Heart left ventricle (tissue), 13 donors: ENCODE measurements around the gene ARPC1A.

Experiments
- POLR2A ChIP-seq, 2 donors: fragments of 450-650 bp; IDR thresholded peaks; one replicate each; pipeline ENCODE4 v1.6.1; 2017; ENCODE audit warnings: antibody characterized with exemption in 2 of 2, mild to moderate bottlenecking in 2 of 2, moderate library complexity in 2 of 2
- TF ChIP-seq, protein P1 (sequence below), 12 donors: fragments of 200-600 bp; sonication (generic) in 4 of 12; IDR thresholded peaks; one replicate each; pipeline versions ENCODE4 v1.5.0 to v1.8.0; 2018 to 2022; ENCODE audit warnings: antibody characterized with exemption in 12 of 12, mild to moderate bottlenecking in 5 of 12
- donor health status: ischemic (EF 13 %, LVEDD 7.1; RV severe dilation, severe dysfunction).
- donor health status: DM: no; HTN: yes; CAD: no.
- donor health status: DM: no; HTN: no; CAD: no.
- donor health status: ischemic (EF 25% LVEDD 6.9; RV normal size, moderate dysfunction).
- donor health status: ischemic (EF 25% LVEDD 5.7; RV mildly dilated, moderate dysfunction).
- donor health status: ischemic (EF 35%, LVEDD 5.7; RV mildly dilated, moderate dysfunction).
- donor health status: nonischemic (EF 11% LVEDD 7.7; RV severe dilation, severe dysfunction).
- donor health status: DM: yes; HTN: yes; CAD: no.
- donor health status: PGD.
- donor health status: ischemic (EF 29% LVEDD 5.4; RV normal size, mild dysfunction).
- donor health status: nonischemic (EF 23%, LVEDD 6.1; RV moderate dilation, normal function).

DNA sequence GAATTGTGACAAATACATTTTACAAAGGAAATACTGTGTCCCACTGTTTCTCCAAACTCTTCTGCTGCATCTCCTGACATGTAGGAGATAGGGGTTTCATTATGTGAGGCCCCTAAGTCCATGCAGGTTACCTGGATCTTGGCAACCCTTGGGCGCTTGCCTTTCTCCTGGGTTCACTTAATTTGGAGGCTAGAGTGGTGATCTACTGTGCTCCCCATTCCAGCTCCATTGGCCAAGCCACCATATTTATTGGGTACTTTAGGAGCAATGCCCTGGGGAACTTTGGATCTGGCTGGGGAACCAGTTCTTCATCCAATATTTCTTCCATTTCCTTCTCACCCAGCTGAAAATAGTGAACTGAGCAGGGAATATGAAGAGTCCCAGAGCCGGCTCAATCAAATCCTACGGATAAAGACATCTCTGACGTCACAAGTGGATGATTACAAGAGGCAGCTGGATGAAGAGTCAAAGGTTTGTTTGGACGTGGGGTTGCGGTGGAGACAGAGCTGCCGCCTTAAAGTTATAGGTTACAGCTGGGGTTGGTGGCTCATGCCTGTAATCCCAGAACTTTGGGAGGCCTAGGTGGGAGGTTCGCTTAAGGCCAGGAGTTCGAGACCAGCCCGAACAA lies 34.6 kb upstream of the ARPC1A start:
- TF ChIP-seq, protein P1, sequence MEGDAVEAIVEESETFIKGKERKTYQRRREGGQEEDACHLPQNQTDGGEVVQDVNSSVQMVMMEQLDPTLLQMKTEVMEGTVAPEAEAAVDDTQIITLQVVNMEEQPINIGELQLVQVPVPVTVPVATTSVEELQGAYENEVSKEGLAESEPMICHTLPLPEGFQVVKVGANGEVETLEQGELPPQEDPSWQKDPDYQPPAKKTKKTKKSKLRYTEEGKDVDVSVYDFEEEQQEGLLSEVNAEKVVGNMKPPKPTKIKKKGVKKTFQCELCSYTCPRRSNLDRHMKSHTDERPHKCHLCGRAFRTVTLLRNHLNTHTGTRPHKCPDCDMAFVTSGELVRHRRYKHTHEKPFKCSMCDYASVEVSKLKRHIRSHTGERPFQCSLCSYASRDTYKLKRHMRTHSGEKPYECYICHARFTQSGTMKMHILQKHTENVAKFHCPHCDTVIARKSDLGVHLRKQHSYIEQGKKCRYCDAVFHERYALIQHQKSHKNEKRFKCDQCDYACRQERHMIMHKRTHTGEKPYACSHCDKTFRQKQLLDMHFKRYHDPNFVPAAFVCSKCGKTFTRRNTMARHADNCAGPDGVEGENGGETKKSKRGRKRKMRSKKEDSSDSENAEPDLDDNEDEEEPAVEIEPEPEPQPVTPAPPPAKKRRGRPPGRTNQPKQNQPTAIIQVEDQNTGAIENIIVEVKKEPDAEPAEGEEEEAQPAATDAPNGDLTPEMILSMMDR (IDR thresholded peaks at IDR 0.05): no peak
- no peak for TF ChIP-seq POLR2A (IDR thresholded peaks at IDR 0.05)
